Neutrophil (primary cell): ENCODE results near the gene RASSF5.

Experiments
- H3K27ac ChIP-seq: fragments of 200-600 bp; sonication (generic); 2 replicates; pipeline ENCODE4 v1.5.1; 2016; ENCODE audit warnings: mild to moderate bottlenecking, moderate library complexity
- H3K27me3 ChIP-seq: fragments of 200-600 bp; sonication (generic); 2 replicates; pipeline ENCODE4 v1.6.0; 2016; ENCODE audit warnings: mild to moderate bottlenecking
- H3K36me3 ChIP-seq: fragments of 200-600 bp; sonication (generic); 2 replicates; pipeline ENCODE4 v1.5.1; 2017
- H3K4me1 ChIP-seq, 2 experiments: fragments of 200-600 bp in 1 of 2; sonication (generic) in 1 of 2; 1 replicate in 1 of 2; 2 replicates in 1 of 2; pipeline versions ENCODE4 v1.5.1 to v1.6.1; 2013 to 2016; ENCODE audit warnings: low read depth in 1 of 2, low read length in 1 of 2, mild to moderate bottlenecking in 1 of 2, moderate library complexity in 1 of 2; ENCODE audit not compliant: control insufficient read depth in 1 of 2, insufficient read depth in 1 of 2
- H3K4me3 ChIP-seq, 2 experiments: fragments of 200-600 bp in 1 of 2; sonication (generic) in 1 of 2; 1 replicate in 1 of 2; 2 replicates in 1 of 2; pipeline ENCODE4 v1.5.1; 2013 to 2016; ENCODE audit warnings: low read depth in 1 of 2, low read length in 1 of 2, mild to moderate bottlenecking in 1 of 2, moderate library complexity in 1 of 2
- H3K9me3 ChIP-seq: fragments of 200-600 bp; sonication (generic); 2 replicates; pipeline ENCODE4 v1.5.1; 2016
- CTCF ChIP-seq: fragments of 200-600 bp; sonication (generic); IDR thresholded peaks from 2 replicates; pipeline ENCODE4 v1.5.1; 2016; ENCODE audit warnings: antibody characterized with exemption

RASSF5 gene

GRCh38 chr1:206593351-206593925, 86.1 kb downstream of the RASSF5 start:
- Histone ChIP-seq H3K27me3 (no peaks in the 10 kb centered on the region), H3K9me3 (no peaks in the 10 kb centered on the region), H3K4me1 (no peaks in the 10 kb centered on the region), H3K27ac (no peak overlapping the region), H3K4me3 (no peak overlapping the region), H3K36me3 (peaks cover 53% of the 10 kb centered on the region)
- no peak for TF ChIP-seq CTCF

- no peak overlapping the region for H3K4me3 ChIP-seq
- H3K9me3 ChIP-seq = no peaks in the 10 kb centered on the region
Observed at GRCh38 chr1:206595581-206596318, 88.4 kb downstream of the RASSF5 start.

GRCh38 chr1:206596319-206596666, 89.0 kb downstream of the RASSF5 start:
- no peaks in the 10 kb centered on the region for H3K27me3 ChIP-seq
- H3K4me3 ChIP-seq = no peak overlapping the region
- TF ChIP-seq CTCF = no peak
- H3K4me1 ChIP-seq = no peaks in the 10 kb centered on the region
- peaks cover 47% of the 10 kb centered on the region for H3K36me3 ChIP-seq
- no peak overlapping the region for H3K27ac ChIP-seq
- no peaks in the 10 kb centered on the region for H3K9me3 ChIP-seq

More at GRCh38 chr1:206595581-206596318, 88.4 kb downstream of the RASSF5 start:
- no peaks in the 10 kb centered on the region for H3K4me1 ChIP-seq
- peaks cover 52% of the 10 kb centered on the region for H3K36me3 ChIP-seq
- TF ChIP-seq CTCF = no peak
- H3K27me3 ChIP-seq = no peaks in the 10 kb centered on the region
- no peak overlapping the region for H3K27ac ChIP-seq

GRCh38 chr1:206600527-206600926, 93.2 kb downstream of the RASSF5 start:
- no peaks in the 10 kb centered on the region for H3K27me3 ChIP-seq
- peaks cover 40% of the 10 kb centered on the region for H3K36me3 ChIP-seq
- H3K9me3 ChIP-seq = no peaks in the 10 kb centered on the region
- no peak for TF ChIP-seq CTCF
- no peaks in the 10 kb centered on the region for H3K4me1 ChIP-seq
- H3K27ac ChIP-seq = no peak overlapping the region
- no peak overlapping the region for H3K4me3 ChIP-seq

GRCh38 chr1:206604861-206605260, 97.5 kb downstream of the RASSF5 start:
- no peaks in the 10 kb centered on the region for H3K27me3 ChIP-seq
- TF ChIP-seq CTCF = no peak
- H3K36me3 ChIP-seq = peaks cover 20% of the 10 kb centered on the region
- no peak overlapping the region for H3K27ac ChIP-seq
- no peaks in the 10 kb centered on the region for H3K4me1 ChIP-seq
- no peak overlapping the region for H3K4me3 ChIP-seq
- no peaks in the 10 kb centered on the region for H3K9me3 ChIP-seq
